Panc1 (cell line): Measurements from ENCODE around the gene SIM2.

Source experiments
- POLR2AphosphoS5 ChIP-seq: IDR thresholded peaks from 2 replicates; pipeline ENCODE4 v1.6.1; 2012; ENCODE audit warnings: mild to moderate bottlenecking, low read depth, low read length, moderate library complexity
- SIN3A ChIP-seq: IDR thresholded peaks from 2 replicates; pipeline ENCODE4 v1.6.1; 2012; ENCODE audit warnings: low read depth, mild to moderate bottlenecking, low read length, moderate library complexity, borderline replicate concordance; ENCODE audit not compliant: insufficient read depth
- TF ChIP-seq, protein P1 (sequence below): fragments of 450-650 bp; IDR thresholded peaks from 2 replicates; pipeline ENCODE4 v1.5.1; 2017; ENCODE audit warnings: mild to moderate bottlenecking
- TF ChIP-seq, protein P2 (sequence below), 2 experiments: IDR thresholded peaks; 2 replicates each; pipeline ENCODE4 v1.6.1; 2011 to 2012; ENCODE audit warnings: low read depth in 2 of 2, control low read depth in 1 of 2, low read length in 1 of 2, mild to moderate bottlenecking in 1 of 2, moderate library complexity in 1 of 2; ENCODE audit not compliant: insufficient read depth in 1 of 2

DNA sequence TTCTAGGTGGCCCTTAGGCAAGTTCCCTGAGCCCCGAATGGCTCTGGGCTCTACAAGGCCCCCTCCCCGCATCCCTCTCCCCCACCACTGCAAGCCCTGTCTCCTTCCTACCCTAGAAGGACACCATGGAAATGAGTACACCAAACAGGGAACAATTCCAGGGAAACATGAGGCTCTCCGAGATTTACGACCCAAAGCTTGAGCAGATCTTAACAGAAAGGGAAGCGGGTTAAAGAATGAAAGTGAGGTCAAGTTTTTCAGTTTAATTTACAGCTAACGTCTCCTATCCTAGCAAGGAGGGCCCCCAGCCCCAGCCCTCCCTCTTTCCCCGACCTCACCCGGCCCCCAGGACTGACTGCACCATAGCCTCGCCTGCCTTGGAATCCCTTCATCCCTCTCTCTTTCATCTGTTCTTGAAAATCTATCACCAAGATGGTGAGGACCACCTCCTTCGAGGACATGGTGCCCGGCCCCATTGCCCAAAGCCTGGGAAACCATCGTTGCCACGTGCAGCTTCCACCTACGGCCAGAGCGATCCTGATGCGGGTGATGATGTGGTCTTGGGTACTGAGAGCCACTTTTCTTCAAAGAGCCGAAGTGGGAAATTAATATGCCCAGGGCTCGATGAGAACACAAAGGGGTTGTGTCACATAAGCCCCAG lies 30.5 kb downstream of the SIM2 start:
- TF ChIP-seq, protein P1, sequence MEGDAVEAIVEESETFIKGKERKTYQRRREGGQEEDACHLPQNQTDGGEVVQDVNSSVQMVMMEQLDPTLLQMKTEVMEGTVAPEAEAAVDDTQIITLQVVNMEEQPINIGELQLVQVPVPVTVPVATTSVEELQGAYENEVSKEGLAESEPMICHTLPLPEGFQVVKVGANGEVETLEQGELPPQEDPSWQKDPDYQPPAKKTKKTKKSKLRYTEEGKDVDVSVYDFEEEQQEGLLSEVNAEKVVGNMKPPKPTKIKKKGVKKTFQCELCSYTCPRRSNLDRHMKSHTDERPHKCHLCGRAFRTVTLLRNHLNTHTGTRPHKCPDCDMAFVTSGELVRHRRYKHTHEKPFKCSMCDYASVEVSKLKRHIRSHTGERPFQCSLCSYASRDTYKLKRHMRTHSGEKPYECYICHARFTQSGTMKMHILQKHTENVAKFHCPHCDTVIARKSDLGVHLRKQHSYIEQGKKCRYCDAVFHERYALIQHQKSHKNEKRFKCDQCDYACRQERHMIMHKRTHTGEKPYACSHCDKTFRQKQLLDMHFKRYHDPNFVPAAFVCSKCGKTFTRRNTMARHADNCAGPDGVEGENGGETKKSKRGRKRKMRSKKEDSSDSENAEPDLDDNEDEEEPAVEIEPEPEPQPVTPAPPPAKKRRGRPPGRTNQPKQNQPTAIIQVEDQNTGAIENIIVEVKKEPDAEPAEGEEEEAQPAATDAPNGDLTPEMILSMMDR: no peak
- TF ChIP-seq, protein P2, sequence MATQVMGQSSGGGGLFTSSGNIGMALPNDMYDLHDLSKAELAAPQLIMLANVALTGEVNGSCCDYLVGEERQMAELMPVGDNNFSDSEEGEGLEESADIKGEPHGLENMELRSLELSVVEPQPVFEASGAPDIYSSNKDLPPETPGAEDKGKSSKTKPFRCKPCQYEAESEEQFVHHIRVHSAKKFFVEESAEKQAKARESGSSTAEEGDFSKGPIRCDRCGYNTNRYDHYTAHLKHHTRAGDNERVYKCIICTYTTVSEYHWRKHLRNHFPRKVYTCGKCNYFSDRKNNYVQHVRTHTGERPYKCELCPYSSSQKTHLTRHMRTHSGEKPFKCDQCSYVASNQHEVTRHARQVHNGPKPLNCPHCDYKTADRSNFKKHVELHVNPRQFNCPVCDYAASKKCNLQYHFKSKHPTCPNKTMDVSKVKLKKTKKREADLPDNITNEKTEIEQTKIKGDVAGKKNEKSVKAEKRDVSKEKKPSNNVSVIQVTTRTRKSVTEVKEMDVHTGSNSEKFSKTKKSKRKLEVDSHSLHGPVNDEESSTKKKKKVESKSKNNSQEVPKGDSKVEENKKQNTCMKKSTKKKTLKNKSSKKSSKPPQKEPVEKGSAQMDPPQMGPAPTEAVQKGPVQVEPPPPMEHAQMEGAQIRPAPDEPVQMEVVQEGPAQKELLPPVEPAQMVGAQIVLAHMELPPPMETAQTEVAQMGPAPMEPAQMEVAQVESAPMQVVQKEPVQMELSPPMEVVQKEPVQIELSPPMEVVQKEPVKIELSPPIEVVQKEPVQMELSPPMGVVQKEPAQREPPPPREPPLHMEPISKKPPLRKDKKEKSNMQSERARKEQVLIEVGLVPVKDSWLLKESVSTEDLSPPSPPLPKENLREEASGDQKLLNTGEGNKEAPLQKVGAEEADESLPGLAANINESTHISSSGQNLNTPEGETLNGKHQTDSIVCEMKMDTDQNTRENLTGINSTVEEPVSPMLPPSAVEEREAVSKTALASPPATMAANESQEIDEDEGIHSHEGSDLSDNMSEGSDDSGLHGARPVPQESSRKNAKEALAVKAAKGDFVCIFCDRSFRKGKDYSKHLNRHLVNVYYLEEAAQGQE (IDR thresholded peaks at IDR 0.05; ENCODE audit: insufficient read depth in 1 of 2, low read depth in 2 of 2, low read length in 1 of 2): no peak
- TF ChIP-seq POLR2AphosphoS5 (no peak), SIN3A (no peak)
